ENCODE measurements around the gene GATA6.
"Not testable (repeated sequence)": the region's sequence is repeated elsewhere in the genome, so short reads cannot be mapped to it uniquely, and the experiment has no call there.

The GATA6 gene

GRCh38 chr18:22219568-22220355, 50.4 kb downstream of the GATA6 start:
- Histone ChIP-seq H3K4me1 (ENCODE audit: insufficient read depth, low read length) (peaks cover 4% of the 10 kb centered on the region), H3K9ac (ENCODE audit: low read depth, low read length) (no peak overlapping the region)

GRCh38 chr18:22220585-22220984, 51.2 kb downstream of the GATA6 start:
- H3K4me1 ChIP-seq (ENCODE audit: insufficient read depth, low read length); H3K9me3 ChIP-seq (ENCODE audit: control insufficient read depth, insufficient read depth, low read length); H3K9ac ChIP-seq (ENCODE audit: low read depth, low read length); H3K36me3 ChIP-seq (ENCODE audit: insufficient read depth, low read length): not testable (repeated sequence)

More at GRCh38 chr18:22219568-22220355, 50.4 kb downstream of the GATA6 start:
- H3K36me3 ChIP-seq (ENCODE audit: insufficient read depth, low read length), result no peaks in the 10 kb centered on the region
- no peaks in the 10 kb centered on the region for H3K9me3 ChIP-seq (ENCODE audit: control insufficient read depth, insufficient read depth, low read length)

- Histone ChIP-seq H3K9ac (ENCODE audit: low read depth, low read length) (no peak overlapping the region), H3K9me3 (ENCODE audit: control insufficient read depth, insufficient read depth, low read length) (no peaks in the 10 kb centered on the region), H3K36me3 (ENCODE audit: insufficient read depth, low read length) (no peaks in the 10 kb centered on the region), H3K4me1 (ENCODE audit: insufficient read depth, low read length) (peaks cover 4% of the 10 kb centered on the region)
Observed at GRCh38 chr18:22221350-22221749, 52.0 kb downstream of the GATA6 start.

GRCh38 chr18:22223254-22223964, 54.0 kb downstream of the GATA6 start:
- H3K9ac ChIP-seq (ENCODE audit: low read depth, low read length), result no peak overlapping the region
- H3K9me3 ChIP-seq (ENCODE audit: control insufficient read depth, insufficient read depth, low read length), result no peaks in the 10 kb centered on the region
- peaks cover 4% of the 10 kb centered on the region; the same call in 1 of the 2 replicates for H3K4me1 ChIP-seq (ENCODE audit: insufficient read depth, low read length)
- no peaks in the 10 kb centered on the region for H3K36me3 ChIP-seq (ENCODE audit: insufficient read depth, low read length)

- Histone ChIP-seq H3K9me3 (ENCODE audit: control insufficient read depth, insufficient read depth, low read length) (no peaks in the 10 kb centered on the region), H3K9ac (ENCODE audit: low read depth, low read length) (no peak overlapping the region), H3K36me3 (ENCODE audit: insufficient read depth, low read length) (no peaks in the 10 kb centered on the region), H3K4me1 (ENCODE audit: insufficient read depth, low read length) (peaks cover 4% of the 10 kb centered on the region; the same call in 1 of the 2 replicates)
Observed at GRCh38 chr18:22223965-22224322, 54.6 kb downstream of the GATA6 start.

GRCh38 chr18:22224339-22224738, 55.0 kb downstream of the GATA6 start:
- H3K4me1 ChIP-seq (ENCODE audit: insufficient read depth, low read length), result peaks cover 4% of the 10 kb centered on the region; the same call in 1 of the 2 replicates
- no peak overlapping the region for H3K9ac ChIP-seq (ENCODE audit: low read depth, low read length)
- no peaks in the 10 kb centered on the region for H3K9me3 ChIP-seq (ENCODE audit: control insufficient read depth, insufficient read depth, low read length)
- no peaks in the 10 kb centered on the region for H3K36me3 ChIP-seq (ENCODE audit: insufficient read depth, low read length)

- Histone ChIP-seq H3K36me3 (ENCODE audit: insufficient read depth, low read length) (no peaks in the 10 kb centered on the region), H3K4me1 (ENCODE audit: insufficient read depth, low read length) (peaks cover 4% of the 10 kb centered on the region; the same call in 1 of the 2 replicates), H3K9ac (ENCODE audit: low read depth, low read length) (no peak overlapping the region), H3K9me3 (ENCODE audit: control insufficient read depth, insufficient read depth, low read length) (no peaks in the 10 kb centered on the region)
Observed at GRCh38 chr18:22226801-22227200, 57.4 kb downstream of the GATA6 start.

- H3K4me1 ChIP-seq (ENCODE audit: insufficient read depth, low read length), result no peaks in the 10 kb centered on the region
- H3K36me3 ChIP-seq (ENCODE audit: insufficient read depth, low read length), result no peaks in the 10 kb centered on the region
- no peaks in the 10 kb centered on the region for H3K9me3 ChIP-seq (ENCODE audit: control insufficient read depth, insufficient read depth, low read length)
- no peak overlapping the region for H3K9ac ChIP-seq (ENCODE audit: low read depth, low read length)
Observed at GRCh38 chr18:22228976-22229375, 59.6 kb downstream of the GATA6 start.

- H3K4me1 ChIP-seq (ENCODE audit: insufficient read depth, low read length), result no peaks in the 10 kb centered on the region
- H3K9me3 ChIP-seq (ENCODE audit: control insufficient read depth, insufficient read depth, low read length), result no peaks in the 10 kb centered on the region
- H3K9ac ChIP-seq (ENCODE audit: low read depth, low read length), result no peak overlapping the region
- H3K36me3 ChIP-seq (ENCODE audit: insufficient read depth, low read length), result no peaks in the 10 kb centered on the region
Observed at GRCh38 chr18:22229456-22230124, 60.2 kb downstream of the GATA6 start.

- H3K4me1 ChIP-seq (ENCODE audit: insufficient read depth, low read length), result no peaks in the 10 kb centered on the region
- H3K9ac ChIP-seq (ENCODE audit: low read depth, low read length), result no peak overlapping the region
- H3K36me3 ChIP-seq (ENCODE audit: insufficient read depth, low read length), result no peaks in the 10 kb centered on the region
- no peaks in the 10 kb centered on the region for H3K9me3 ChIP-seq (ENCODE audit: control insufficient read depth, insufficient read depth, low read length)
Observed at GRCh38 chr18:22230471-22230945, 61.1 kb downstream of the GATA6 start.

GRCh38 chr18:22233266-22233665, 63.9 kb downstream of the GATA6 start:
- no peaks in the 10 kb centered on the region for H3K9me3 ChIP-seq (ENCODE audit: control insufficient read depth, insufficient read depth, low read length)
- no peaks in the 10 kb centered on the region for H3K4me1 ChIP-seq (ENCODE audit: insufficient read depth, low read length)
- H3K9ac ChIP-seq (ENCODE audit: low read depth, low read length), result no peak overlapping the region
- H3K36me3 ChIP-seq (ENCODE audit: insufficient read depth, low read length), result no peaks in the 10 kb centered on the region

GRCh38 chr18:22238036-22238435, 68.6 kb downstream of the GATA6 start:
- Histone ChIP-seq H3K9ac (ENCODE audit: low read depth, low read length) (no peak overlapping the region), H3K4me1 (ENCODE audit: insufficient read depth, low read length) (peaks cover 6% of the 10 kb centered on the region; the same call in 1 of the 2 replicates), H3K36me3 (ENCODE audit: insufficient read depth, low read length) (no peaks in the 10 kb centered on the region), H3K9me3 (ENCODE audit: control insufficient read depth, insufficient read depth, low read length) (no peaks in the 10 kb centered on the region)

- H3K4me1 ChIP-seq (ENCODE audit: insufficient read depth, low read length), result peaks cover 6% of the 10 kb centered on the region; the same call in 1 of the 2 replicates
- H3K36me3 ChIP-seq (ENCODE audit: insufficient read depth, low read length), result no peaks in the 10 kb centered on the region
- no peaks in the 10 kb centered on the region for H3K9me3 ChIP-seq (ENCODE audit: control insufficient read depth, insufficient read depth, low read length)
- H3K9ac ChIP-seq (ENCODE audit: low read depth, low read length), result no peak overlapping the region
Observed at GRCh38 chr18:22238681-22239080, 69.3 kb downstream of the GATA6 start.

GRCh38 chr18:22241921-22242361, 72.6 kb downstream of the GATA6 start:
- Histone ChIP-seq H3K9me3 (ENCODE audit: control insufficient read depth, insufficient read depth, low read length) (no peaks in the 10 kb centered on the region), H3K36me3 (ENCODE audit: insufficient read depth, low read length) (no peaks in the 10 kb centered on the region), H3K4me1 (ENCODE audit: insufficient read depth, low read length) (peaks cover 6% of the 10 kb centered on the region; the same call in 1 of the 2 replicates), H3K9ac (ENCODE audit: low read depth, low read length) (no peak overlapping the region)

All from ES-I3 (cell line).